Fibroblast of the conjunctiva (primary cell): ENCODE measurements around the gene GRK6.

ENCODE experiments used
- DNase-seq: peaks from one replicate; pipeline ENCODE4 v3.0.0-alpha.2; 2010; ENCODE audit warnings: low read depth

GRK6 gene

DNA sequence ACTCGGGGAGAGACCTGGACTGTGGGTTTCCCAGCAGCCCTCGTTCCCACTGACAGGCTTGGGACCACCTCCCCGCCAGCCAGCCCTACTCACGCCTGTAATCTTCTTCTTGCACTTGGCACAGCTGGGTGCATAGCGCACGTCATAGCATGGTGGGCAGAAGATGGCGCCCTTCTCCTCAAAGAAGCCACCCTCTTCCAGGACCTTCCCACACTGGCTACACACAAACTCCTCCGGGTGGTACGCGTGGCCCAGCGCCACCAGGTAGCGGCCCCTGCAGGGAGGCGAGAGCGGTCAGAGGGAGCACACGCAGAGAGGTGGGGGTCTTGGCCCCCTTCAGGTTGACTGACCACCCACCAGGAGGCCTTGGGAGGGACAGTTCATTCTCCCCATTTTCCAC lies 61.5 kb downstream of the GRK6 start:
- DNase-seq = no peak

DNA sequence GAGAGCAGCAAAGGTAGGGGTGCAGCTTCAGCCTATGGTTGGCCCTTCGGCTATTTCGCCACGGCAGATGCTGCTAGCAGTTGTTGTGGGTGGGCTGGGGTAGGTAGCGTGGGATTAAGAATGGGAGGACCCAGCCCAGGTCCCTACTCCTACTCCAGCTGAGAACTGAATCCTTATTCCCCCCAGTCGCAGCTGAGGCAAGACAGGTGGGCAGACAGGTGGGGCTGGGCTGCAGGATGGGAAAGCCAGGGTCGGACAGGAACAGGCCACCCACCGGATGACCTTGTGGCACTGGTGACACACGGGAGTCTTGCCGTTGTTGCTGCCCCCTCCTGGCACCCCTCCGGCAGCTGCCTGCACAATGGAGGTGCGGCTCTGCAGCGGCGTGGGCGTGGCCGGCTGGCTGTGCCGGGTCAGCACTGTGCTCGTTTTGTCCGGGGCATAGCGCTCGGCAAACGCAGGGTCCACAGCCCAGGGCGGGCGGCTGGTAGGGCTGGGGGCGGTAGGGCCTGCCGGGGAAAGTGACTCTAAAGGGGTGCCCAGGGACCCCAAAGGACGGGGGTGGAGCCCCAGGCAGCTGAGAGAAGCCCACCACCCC lies 62.7 kb downstream of the GRK6 start:
- DNase-seq = no peak

GRCh38 chr5:177490311-177490991 lies 64.0 kb downstream of the GRK6 start:
- no peak for DNase-seq

DNA sequence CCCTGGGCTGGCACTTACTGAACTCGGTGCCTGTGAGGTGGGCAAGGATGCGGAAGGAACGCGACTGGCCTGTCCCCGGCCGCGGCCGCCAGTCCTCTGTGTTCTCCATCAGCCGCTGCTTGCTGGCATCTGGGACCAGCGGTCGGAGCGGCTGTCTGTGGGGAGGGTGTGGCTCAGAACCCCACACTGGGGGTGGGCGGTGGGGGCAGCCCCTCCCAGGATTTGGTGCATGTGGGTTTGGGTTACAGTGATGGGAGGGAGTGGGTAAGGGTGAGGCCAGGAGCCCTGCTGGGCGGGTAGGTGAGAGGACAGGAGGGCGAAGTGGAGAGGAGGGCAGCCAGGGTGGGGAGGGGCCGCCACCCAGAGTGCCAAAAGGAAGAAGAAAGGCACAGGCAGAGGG lies 64.5 kb downstream of the GRK6 start:
- DNase-seq = no peak

GRCh38 chr5:177491429-177491945 lies 65.0 kb downstream of the GRK6 start:
- DNase-seq = no peak

DNA sequence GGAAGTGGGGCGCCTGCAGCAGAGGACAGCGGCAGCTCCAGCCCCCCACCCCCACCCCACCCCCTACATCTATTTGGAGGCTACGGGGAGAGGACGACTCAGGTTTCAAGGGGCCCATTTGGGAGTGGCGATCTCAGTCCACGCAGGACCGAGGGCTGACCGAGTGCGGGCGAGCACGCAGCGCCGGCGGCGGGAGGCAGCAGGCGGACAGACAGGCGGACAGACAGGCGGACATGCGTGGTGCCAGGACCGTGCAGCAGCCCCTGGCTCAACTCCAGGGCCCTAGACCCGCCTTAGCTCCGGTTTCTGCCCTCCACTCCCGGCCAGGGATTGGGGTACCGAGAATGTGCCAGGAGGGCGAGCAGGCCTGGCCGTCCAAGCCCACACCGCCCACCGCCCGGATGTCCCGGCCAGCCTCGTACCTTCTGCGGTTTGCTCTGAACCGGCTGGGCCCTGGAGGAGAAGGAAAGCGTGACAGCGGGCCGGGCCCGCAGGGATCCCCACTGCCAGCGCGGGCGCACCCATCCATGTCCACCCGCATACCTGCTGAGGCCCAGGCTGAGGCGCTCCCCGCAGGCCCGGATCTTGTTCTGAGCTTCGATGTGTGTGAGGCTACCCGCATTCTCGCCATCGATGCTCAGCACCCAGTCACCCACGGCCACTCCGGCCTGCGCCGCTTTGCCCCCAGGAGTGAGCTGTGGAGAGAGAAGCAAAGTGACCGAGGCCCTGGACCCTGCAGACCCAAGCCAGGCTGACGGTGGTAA lies 65.7 kb downstream of the GRK6 start:
- no peak for DNase-seq
